GM19035 (cell line): Measurements from ENCODE around the gene MAGOHB.
"Not testable (repeated sequence)": the region's sequence is repeated elsewhere in the genome, so short reads cannot be mapped to it uniquely, and the experiment has no call there.

Source experiments
- ATAC-seq: cut with Tn5 transposase; IDR thresholded peaks from one replicate; pipeline ENCODE4 v1.9.1; 2021; ENCODE audit not compliant: unreplicated experiment

MAGOHB gene

GRCh38 chr12:10612984-10613348 is 443 bp downstream of the MAGOHB start:
- ATAC-seq: peak; percentile 18

- ATAC-seq: no peak
Observed at GRCh38 chr12:10612110-10612509, 1.3 kb downstream of the MAGOHB start.

GRCh38 chr12:10611258-10611657 is 2.2 kb downstream of the MAGOHB start:
- not testable (repeated sequence) for ATAC-seq

- ATAC-seq: no peak
Observed at GRCh38 chr12:10610188-10610587, 3.2 kb downstream of the MAGOHB start.

- no peak for ATAC-seq
Observed at GRCh38 chr12:10607885-10608458, 5.4 kb downstream of the MAGOHB start.

GRCh38 chr12:10601860-10602259 is 11.5 kb downstream of the MAGOHB start:
- ATAC-seq: no peak

- ATAC-seq: no peak
Observed at GRCh38 chr12:10600988-10601387, 12.4 kb downstream of the MAGOHB start.

- no peak for ATAC-seq
Observed at GRCh38 chr12:10595881-10596280, 17.5 kb downstream of the MAGOHB start.

- ATAC-seq: no peak
Observed at GRCh38 chr12:10590966-10591365, 22.4 kb downstream of the MAGOHB start.

GRCh38 chr12:10584415-10584814 is 29.0 kb downstream of the MAGOHB start:
- ATAC-seq: no peak

GRCh38 chr12:10582704-10583103 is 30.7 kb downstream of the MAGOHB start:
- no peak for ATAC-seq

GRCh38 chr12:10582133-10582532 is 31.3 kb downstream of the MAGOHB start:
- ATAC-seq: not testable (repeated sequence)

GRCh38 chr12:10574307-10574706 is 39.1 kb downstream of the MAGOHB start:
- ATAC-seq: no peak

- ATAC-seq: not testable (repeated sequence)
Observed at GRCh38 chr12:10572021-10572490, 41.4 kb downstream of the MAGOHB start.

GRCh38 chr12:10571141-10571540 is 42.3 kb downstream of the MAGOHB start:
- ATAC-seq: no peak

- ATAC-seq: no peak
Observed at GRCh38 chr12:10567813-10568212, 45.6 kb downstream of the MAGOHB start.

- ATAC-seq: no peak
Observed at GRCh38 chr12:10563966-10564365, 49.4 kb downstream of the MAGOHB start.

- no peak for ATAC-seq
Observed at GRCh38 chr12:10563002-10563401, 50.4 kb downstream of the MAGOHB start.

- ATAC-seq: no peak
Observed at GRCh38 chr12:10562306-10562933, 51.0 kb downstream of the MAGOHB start.

- ATAC-seq: no peak
Observed at GRCh38 chr12:10559244-10559643, 54.2 kb downstream of the MAGOHB start.

GRCh38 chr12:10558789-10559188 is 54.6 kb downstream of the MAGOHB start:
- no peak for ATAC-seq

GRCh38 chr12:10558301-10558700 is 55.1 kb downstream of the MAGOHB start:
- no peak for ATAC-seq

- peak; percentile 72 for ATAC-seq
Observed at GRCh38 chr12:10557766-10558165, 55.6 kb downstream of the MAGOHB start.
